Neutrophil (primary cell): ENCODE results near the gene SEL1L.

Source experiments
- H3K27ac ChIP-seq: fragments of 200-600 bp; sonication (generic); 2 replicates; pipeline ENCODE4 v1.5.1; 2016; ENCODE audit warnings: mild to moderate bottlenecking, moderate library complexity
- H3K27me3 ChIP-seq: fragments of 200-600 bp; sonication (generic); 2 replicates; pipeline ENCODE4 v1.6.0; 2016; ENCODE audit warnings: mild to moderate bottlenecking
- H3K36me3 ChIP-seq: fragments of 200-600 bp; sonication (generic); 2 replicates; pipeline ENCODE4 v1.5.1; 2017
- H3K4me1 ChIP-seq, 2 experiments: fragments of 200-600 bp in 1 of 2; sonication (generic) in 1 of 2; 1 replicate in 1 of 2; 2 replicates in 1 of 2; pipeline versions ENCODE4 v1.5.1 to v1.6.1; 2013 to 2016; ENCODE audit warnings: low read depth in 1 of 2, low read length in 1 of 2, mild to moderate bottlenecking in 1 of 2, moderate library complexity in 1 of 2; ENCODE audit not compliant: control insufficient read depth in 1 of 2, insufficient read depth in 1 of 2
- H3K4me3 ChIP-seq, 2 experiments: fragments of 200-600 bp in 1 of 2; sonication (generic) in 1 of 2; 1 replicate in 1 of 2; 2 replicates in 1 of 2; pipeline ENCODE4 v1.5.1; 2013 to 2016; ENCODE audit warnings: low read depth in 1 of 2, low read length in 1 of 2, mild to moderate bottlenecking in 1 of 2, moderate library complexity in 1 of 2
- H3K9me3 ChIP-seq: fragments of 200-600 bp; sonication (generic); 2 replicates; pipeline ENCODE4 v1.5.1; 2016
- TF ChIP-seq, protein P1 (sequence below): fragments of 200-600 bp; sonication (generic); IDR thresholded peaks from 2 replicates; pipeline ENCODE4 v1.5.1; 2016; ENCODE audit warnings: antibody characterized with exemption

The SEL1L gene

GRCh38 chr14:81565441-81566290, 32.0 kb upstream of the SEL1L start:
- Histone ChIP-seq H3K27me3 (no peaks in the 10 kb centered on the region), H3K4me3 (no peak overlapping the region), H3K36me3 (no peaks in the 10 kb centered on the region), H3K4me1 (peaks cover 9 to 10% of the 10 kb centered on the region in 2 experiments), H3K9me3 (no peaks in the 10 kb centered on the region), H3K27ac (no peak overlapping the region)
- TF ChIP-seq, protein P1, sequence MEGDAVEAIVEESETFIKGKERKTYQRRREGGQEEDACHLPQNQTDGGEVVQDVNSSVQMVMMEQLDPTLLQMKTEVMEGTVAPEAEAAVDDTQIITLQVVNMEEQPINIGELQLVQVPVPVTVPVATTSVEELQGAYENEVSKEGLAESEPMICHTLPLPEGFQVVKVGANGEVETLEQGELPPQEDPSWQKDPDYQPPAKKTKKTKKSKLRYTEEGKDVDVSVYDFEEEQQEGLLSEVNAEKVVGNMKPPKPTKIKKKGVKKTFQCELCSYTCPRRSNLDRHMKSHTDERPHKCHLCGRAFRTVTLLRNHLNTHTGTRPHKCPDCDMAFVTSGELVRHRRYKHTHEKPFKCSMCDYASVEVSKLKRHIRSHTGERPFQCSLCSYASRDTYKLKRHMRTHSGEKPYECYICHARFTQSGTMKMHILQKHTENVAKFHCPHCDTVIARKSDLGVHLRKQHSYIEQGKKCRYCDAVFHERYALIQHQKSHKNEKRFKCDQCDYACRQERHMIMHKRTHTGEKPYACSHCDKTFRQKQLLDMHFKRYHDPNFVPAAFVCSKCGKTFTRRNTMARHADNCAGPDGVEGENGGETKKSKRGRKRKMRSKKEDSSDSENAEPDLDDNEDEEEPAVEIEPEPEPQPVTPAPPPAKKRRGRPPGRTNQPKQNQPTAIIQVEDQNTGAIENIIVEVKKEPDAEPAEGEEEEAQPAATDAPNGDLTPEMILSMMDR: no peak

GRCh38 chr14:81562818-81563217, 29.2 kb upstream of the SEL1L start:
- Histone ChIP-seq H3K9me3 (peaks cover 8% of the 10 kb centered on the region), H3K27ac (no peak overlapping the region), H3K36me3 (no peaks in the 10 kb centered on the region), H3K27me3 (no peaks in the 10 kb centered on the region), H3K4me3 (no peak overlapping the region), H3K4me1 (no peaks in the 10 kb centered on the region)
- TF ChIP-seq, protein P1: no peak

DNA sequence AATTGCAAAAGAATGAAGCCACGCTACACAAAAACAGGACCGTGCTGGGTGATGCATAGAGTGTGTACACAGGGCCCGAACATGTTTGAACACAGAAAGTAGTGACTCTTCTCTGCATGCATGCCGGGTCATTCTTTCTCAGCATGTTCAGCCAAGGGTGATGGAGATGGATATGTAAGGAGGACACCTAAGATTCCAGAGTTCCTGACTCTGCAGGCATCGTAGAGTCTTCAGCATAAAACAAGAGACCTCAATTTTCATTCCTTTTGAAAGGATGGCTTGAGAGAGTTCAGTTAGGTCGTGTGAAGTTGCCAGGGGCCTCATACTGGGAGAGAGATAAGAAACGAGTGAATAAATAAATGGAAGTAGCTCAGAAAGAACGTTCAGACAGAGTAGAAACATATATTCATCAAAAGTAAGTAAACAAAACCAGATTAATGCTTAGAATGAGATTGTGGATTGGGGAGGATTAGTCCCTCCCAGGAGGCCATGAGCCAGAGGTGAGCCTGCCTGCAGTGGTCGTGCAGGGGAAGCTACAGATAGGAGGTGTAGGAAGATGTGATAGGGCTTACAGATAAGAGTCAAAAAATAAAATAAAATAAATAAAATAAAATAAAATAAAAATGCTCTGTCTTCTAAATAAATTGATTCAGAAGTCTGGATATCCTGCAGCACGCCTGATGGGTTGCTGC, 27.6 kb upstream of the SEL1L start:
- no peaks in the 10 kb centered on the region for H3K27me3 ChIP-seq
- H3K9me3 ChIP-seq: peaks cover 8% of the 10 kb centered on the region
- H3K4me1 ChIP-seq: no peaks in the 10 kb centered on the region
- no peak overlapping the region for H3K4me3 ChIP-seq
- H3K36me3 ChIP-seq: no peaks in the 10 kb centered on the region
- TF ChIP-seq, protein P1: no peak
- H3K27ac ChIP-seq: no peak overlapping the region

DNA sequence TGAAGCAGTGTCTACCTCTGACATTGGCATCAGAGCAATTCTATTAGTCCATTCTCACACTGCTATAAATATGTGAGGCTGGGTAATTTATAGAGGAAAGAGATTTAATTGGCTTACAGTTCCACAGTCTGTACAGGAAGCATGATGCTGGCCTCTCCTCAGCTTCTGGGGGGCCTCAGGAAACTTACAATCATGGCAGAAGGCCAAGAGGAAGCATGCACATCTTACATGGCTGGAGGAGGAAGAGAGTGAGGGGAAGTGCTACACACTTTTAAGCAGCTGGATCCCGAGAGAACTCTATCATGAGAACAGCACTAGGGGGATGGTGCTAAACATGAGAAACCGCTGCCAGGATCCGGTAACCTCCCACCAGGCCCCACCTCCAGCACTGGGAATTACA, 25.7 kb upstream of the SEL1L start:
- no peak overlapping the region for H3K4me3 ChIP-seq
- TF ChIP-seq, protein P1: no peak
- peaks cover 8% of the 10 kb centered on the region for H3K9me3 ChIP-seq
- no peaks in the 10 kb centered on the region for H3K27me3 ChIP-seq
- H3K27ac ChIP-seq: peak overlapping the region; percentile 14
- H3K4me1 ChIP-seq: no peaks in the 10 kb centered on the region
- no peaks in the 10 kb centered on the region for H3K36me3 ChIP-seq

DNA sequence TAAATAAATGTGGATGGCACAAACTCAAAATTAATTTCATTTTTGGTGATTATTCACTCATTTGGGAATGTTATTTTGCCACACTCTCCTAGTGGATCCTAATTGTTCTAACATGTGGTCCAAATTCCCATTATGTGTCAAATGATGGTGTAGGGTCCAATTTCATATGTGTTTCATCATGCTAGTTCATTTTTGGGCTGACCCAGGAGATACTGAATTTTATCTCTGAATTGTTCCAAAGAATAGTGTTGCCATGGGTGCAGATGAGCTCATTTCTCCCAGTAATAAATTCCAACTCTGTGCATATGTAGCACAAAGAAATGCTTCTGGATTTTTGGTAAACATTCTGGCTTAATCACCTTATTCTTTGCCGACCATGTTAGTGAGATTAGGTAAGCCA, 23.5 kb upstream of the SEL1L start:
- Histone ChIP-seq H3K4me3 (no peak overlapping the region), H3K4me1 (no peaks in the 10 kb centered on the region), H3K27me3 (no peaks in the 10 kb centered on the region), H3K27ac (no peak overlapping the region), H3K36me3 (no peaks in the 10 kb centered on the region), H3K9me3 (peaks cover 8% of the 10 kb centered on the region)
- TF ChIP-seq, protein P1: no peak
